SJCRH30 (cell line): ENCODE data around the gene F7. TPM values are rescaled to one million over a fixed set of nuclear protein-coding genes. Genes with fewer than 3 reads are reported as not detected.
A peak's percentile ranks its signal among the peaks of the same experiment; 100 is the strongest.
"Not testable (repeated sequence)": the region's sequence is repeated elsewhere in the genome, so short reads cannot be mapped to it uniquely, and the experiment has no call there.

Experiments
- DNase-seq, 2 experiments: peaks; one replicate each; pipeline ENCODE4 v3.0.0-alpha.2; 2015 to 2020
- H3K27ac ChIP-seq: fragments of 250-450 bp; sonication (Bioruptor Pico); 2 replicates; pipeline ENCODE4 v1.5.1; 2020; ENCODE audit warnings: mild to moderate bottlenecking, moderate library complexity
- H3K27me3 ChIP-seq: fragments of 250-450 bp; sonication (Bioruptor Pico); 2 replicates; pipeline ENCODE4 v1.5.1; 2020; ENCODE audit warnings: mild to moderate bottlenecking, moderate library complexity
- H3K36me3 ChIP-seq: fragments of 250-450 bp; sonication (Bioruptor Pico); 2 replicates; pipeline ENCODE4 v1.5.1; 2020; ENCODE audit warnings: mild to moderate bottlenecking, moderate library complexity
- H3K4me1 ChIP-seq: fragments of 250-450 bp; sonication (Bioruptor Pico); 2 replicates; pipeline ENCODE4 v1.5.1; 2020; ENCODE audit warnings: mild to moderate bottlenecking, moderate library complexity
- H3K4me3 ChIP-seq: fragments of 250-450 bp; sonication (Bioruptor Pico); 2 replicates; pipeline ENCODE4 v1.5.1; 2020; ENCODE audit warnings: mild to moderate bottlenecking, moderate library complexity
- H3K9me3 ChIP-seq: fragments of 250-450 bp; sonication (Bioruptor Pico); replicated peaks from 2 replicates; pipeline ENCODE4 v1.5.1; 2020; ENCODE audit warnings: mild to moderate bottlenecking, moderate library complexity
- total RNA-seq: library from RNA; depleted of rRNA; stranded (reverse); fragments of >200 nt; shearing (Covaris generic); gene quantifications from 2 replicates; pipeline ENCODE4 v1.2.3, GENCODE V29; 2014

Gene F7
- total RNA-seq, 1 experiment from 2014 or later: not detected

DNA sequence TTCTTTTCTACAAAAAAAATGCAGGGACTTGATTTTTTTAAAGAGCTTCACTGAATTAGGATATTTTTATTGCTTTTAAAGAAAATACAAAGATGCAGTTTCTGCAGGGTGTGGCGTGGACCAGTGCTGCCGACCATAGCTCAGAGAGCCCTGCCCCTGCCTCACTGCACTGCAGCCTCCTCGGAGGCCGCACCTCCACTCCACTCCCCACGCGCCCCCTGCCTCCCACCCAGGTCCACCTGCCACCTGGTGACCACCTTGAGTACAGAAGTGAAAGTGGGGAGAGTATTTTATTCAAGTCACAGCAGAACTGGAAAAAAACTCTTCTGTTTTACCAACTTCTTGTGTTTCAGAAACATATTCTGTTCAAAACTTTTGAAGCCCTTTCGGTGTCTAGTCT is 7.9 kb upstream of the F7 start:
- Histone ChIP-seq H3K4me1 (0 out of 2 replicates have a peak, but pooled peaks cover 2% of the 10 kb centered on the region), H3K9me3 (no peaks in the 10 kb centered on the region), H3K27ac (peak overlapping the region; percentile 49; the same call in 1 of the 2 replicates), H3K36me3 (no peaks in the 10 kb centered on the region), H3K27me3 (no peaks in the 10 kb centered on the region; the same call in 1 of the 2 replicates), H3K4me3 (peak overlapping the region; percentile 37)
- no peak for DNase-seq

- no peaks in the 10 kb centered on the region for H3K36me3 ChIP-seq
- no peaks in the 10 kb centered on the region; the same call in 1 of the 2 replicates for H3K27me3 ChIP-seq
- no peaks in the 10 kb centered on the region for H3K9me3 ChIP-seq
- H3K27ac ChIP-seq: peak overlapping the region; percentile 49
- 0 out of 2 replicates have a peak, but pooled peaks cover 2% of the 10 kb centered on the region for H3K4me1 ChIP-seq
- H3K4me3 ChIP-seq: peak overlapping the region; percentile 37
- DNase-seq: peak; percentile 82 to 84
Observed at GRCh38 chr13:113098162-113098732, 7.3 kb upstream of the F7 start.

GRCh38 chr13:113099142-113099541 is 6.4 kb upstream of the F7 start:
- no peak for DNase-seq
- H3K4me3 ChIP-seq: no peak overlapping the region; the same call in 1 of the 2 replicates
- no peaks in the 10 kb centered on the region for H3K36me3 ChIP-seq
- no peaks in the 10 kb centered on the region for H3K9me3 ChIP-seq
- no peaks in the 10 kb centered on the region; the same call in 1 of the 2 replicates for H3K27me3 ChIP-seq
- no peak overlapping the region for H3K27ac ChIP-seq
- 0 out of 2 replicates have a peak, but pooled peaks cover 2% of the 10 kb centered on the region for H3K4me1 ChIP-seq

GRCh38 chr13:113102302-113102701 is 3.3 kb upstream of the F7 start:
- not testable (repeated sequence) for DNase-seq, H3K27ac ChIP-seq, H3K36me3 ChIP-seq, H3K4me1 ChIP-seq, H3K9me3 ChIP-seq, H3K27me3 ChIP-seq, H3K4me3 ChIP-seq

DNA sequence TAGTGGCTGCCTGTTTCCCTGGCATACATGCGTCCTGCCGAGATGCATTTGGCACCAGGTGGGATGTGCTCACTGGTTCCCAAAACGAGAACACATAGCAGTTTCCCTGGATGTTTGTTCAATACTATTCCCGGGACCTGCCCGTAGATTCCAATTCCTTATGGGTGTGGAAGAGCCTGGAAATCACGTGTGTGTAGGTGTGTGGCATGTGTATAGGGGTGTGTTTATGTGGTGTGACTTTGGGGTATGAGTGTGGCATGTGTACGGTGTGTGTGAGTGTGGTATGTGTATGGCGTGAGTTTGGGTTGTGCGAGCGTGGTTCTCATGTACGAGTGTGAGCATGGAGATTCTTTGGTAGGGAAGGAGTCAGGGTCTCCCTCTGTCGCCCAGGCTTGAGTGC is 2.9 kb upstream of the F7 start:
- no peaks in the 10 kb centered on the region for H3K36me3 ChIP-seq
- no peaks in the 10 kb centered on the region for H3K9me3 ChIP-seq
- 0 out of 2 replicates have a peak, but pooled peaks cover 2% of the 10 kb centered on the region for H3K4me1 ChIP-seq
- no peaks in the 10 kb centered on the region; the same call in 1 of the 2 replicates for H3K27me3 ChIP-seq
- no peak for DNase-seq
- no peak overlapping the region for H3K27ac ChIP-seq
- no peak overlapping the region for H3K4me3 ChIP-seq

GRCh38 chr13:113103646-113104045 is 1.9 kb upstream of the F7 start:
- no peaks in the 10 kb centered on the region; the same call in 1 of the 2 replicates for H3K27me3 ChIP-seq
- 0 out of 2 replicates have a peak, but pooled peaks cover 1% of the 10 kb centered on the region for H3K4me1 ChIP-seq
- H3K27ac ChIP-seq: no peak overlapping the region
- no peaks in the 10 kb centered on the region for H3K36me3 ChIP-seq
- H3K4me3 ChIP-seq: no peak overlapping the region
- no peak for DNase-seq
- no peaks in the 10 kb centered on the region for H3K9me3 ChIP-seq

DNA sequence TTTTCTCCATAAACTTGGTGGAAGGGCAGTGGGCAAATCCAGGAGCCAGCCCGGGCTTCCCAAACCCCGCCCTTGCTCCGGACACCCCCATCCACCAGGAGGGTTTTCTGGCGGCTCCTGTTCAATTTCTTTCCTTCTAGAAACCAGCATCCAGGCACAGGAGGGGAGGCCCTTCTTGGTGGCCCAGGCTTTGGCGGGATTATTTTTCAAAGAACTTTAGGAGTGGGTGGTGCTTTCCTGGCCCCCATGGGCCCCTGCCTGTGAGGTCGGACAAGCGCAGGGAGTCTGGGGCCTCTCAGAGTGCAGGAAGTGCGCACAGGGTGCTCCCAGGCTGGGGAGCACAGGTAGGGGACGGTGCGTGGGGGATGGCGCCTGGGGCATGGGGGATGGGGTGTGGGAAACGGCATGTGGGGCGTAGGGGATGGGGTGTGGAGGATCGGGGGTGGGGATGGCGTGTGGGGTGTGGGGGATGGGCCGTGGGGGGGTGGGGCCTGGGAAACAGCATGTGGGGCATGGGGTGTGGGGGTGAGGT is 396 bp downstream of the F7 start:
- Histone ChIP-seq H3K36me3 (no peaks in the 10 kb centered on the region), H3K4me3 (no peak overlapping the region), H3K27ac (no peak overlapping the region), H3K4me1 (no peaks in the 10 kb centered on the region), H3K9me3 (no peaks in the 10 kb centered on the region), H3K27me3 (no peaks in the 10 kb centered on the region)
- no peak for DNase-seq

DNA sequence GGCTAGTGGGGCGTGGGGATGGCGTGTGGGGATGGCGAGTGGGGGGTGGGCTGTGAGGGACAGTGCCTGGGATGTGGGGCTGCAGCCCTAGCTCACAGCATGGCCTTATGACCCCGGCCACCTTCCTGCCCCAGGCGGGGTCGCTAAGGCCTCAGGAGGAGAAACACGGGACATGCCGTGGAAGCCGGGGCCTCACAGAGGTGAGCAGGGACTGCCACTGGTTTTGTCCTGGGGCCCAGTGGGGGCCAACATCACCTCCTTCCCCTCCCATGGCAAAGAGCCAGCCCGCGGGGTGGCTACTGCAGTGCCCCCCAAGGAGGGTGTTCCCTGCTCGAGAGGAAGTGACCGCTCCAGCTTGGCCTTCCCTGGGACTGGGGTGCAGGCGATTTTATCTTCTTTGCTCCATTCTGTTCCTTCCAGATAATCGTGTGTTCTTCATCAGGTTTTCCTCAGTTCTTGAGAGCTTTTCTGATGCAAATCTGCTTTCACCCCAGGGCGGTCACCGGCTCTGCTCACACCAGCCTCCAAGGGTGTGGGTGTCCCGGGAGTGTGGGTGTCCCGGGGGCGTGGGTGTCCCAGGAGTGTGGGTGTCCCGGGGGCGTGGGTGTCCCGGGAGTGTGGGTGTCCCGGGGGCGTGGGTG is 1.2 kb downstream of the F7 start:
- no peak for DNase-seq
- Histone ChIP-seq H3K27ac (no peak overlapping the region), H3K9me3 (no peaks in the 10 kb centered on the region), H3K27me3 (no peaks in the 10 kb centered on the region), H3K4me1 (no peaks in the 10 kb centered on the region), H3K36me3 (no peaks in the 10 kb centered on the region), H3K4me3 (no peak overlapping the region)

DNA sequence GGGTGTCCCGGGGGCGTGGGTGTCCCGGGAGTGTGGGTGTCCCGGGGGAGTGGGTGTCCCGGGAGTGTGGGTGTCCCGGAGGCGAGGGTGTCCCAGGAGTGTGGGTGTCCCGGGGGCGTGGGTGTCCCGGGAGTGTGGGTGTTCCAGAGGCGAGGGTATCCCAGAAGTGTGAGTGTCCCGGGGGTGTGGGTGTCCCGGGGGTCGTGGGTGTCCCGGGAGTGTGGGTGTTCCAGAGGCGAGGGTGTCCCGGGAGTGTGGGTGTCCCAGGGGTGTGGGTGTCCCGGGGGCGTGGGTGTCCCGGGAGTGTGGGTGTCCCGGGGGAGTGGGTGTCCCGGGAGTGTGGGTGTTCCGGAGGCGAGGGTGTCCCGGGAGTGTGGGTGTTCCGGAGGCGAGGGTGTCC is 2.9 kb downstream of the F7 start:
- H3K4me1 ChIP-seq, H3K27me3 ChIP-seq, H3K9me3 ChIP-seq, H3K27ac ChIP-seq, H3K4me3 ChIP-seq, DNase-seq, H3K36me3 ChIP-seq: not testable (repeated sequence)

DNA sequence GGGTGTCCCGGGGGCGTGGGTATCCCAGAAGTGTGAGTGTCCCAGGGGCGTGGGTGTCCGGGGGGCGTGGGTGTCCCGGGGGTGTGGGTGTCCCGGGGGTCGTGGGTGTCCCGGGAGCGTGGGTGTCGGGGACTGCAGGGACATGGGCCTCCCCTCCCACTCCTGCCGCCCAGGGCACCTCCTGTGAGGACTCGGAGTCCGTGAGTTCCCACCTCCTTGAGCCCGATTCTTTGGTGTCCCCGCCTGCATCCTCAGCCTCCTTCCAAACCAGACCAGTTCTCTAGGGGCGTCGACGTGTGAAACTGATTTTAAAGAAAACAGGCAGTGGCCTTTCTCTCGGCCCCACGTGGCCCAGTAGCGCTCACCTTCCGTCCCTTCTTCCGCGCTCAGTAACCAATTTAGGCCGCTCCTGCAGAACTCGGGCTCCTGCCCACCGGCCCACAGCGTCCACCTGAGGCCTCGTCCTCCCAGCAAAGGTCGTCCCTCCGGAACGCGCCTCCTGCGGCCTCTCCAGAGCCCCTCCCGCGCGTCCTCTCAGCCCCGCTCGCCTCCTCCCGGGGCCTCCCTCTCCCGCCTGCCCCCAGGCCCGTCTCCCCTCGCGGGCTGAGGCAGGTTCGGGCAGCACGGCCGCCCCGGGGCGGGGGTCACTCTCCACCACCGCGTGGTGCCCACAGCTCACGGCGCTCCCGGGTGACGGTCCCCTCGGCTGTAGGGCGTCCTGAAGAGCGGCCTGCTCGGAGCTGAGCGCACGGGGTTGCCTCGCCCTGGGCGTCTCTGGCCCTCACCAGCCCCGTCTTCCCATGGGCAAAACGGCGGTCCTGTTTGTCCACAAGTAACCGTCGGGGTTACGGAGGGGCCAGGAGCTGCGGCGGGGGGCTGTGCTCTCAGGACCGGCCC is 3.8 kb downstream of the F7 start:
- no peak for DNase-seq
- Histone ChIP-seq H3K9me3 (no peaks in the 10 kb centered on the region), H3K27me3 (no peaks in the 10 kb centered on the region), H3K36me3 (no peaks in the 10 kb centered on the region), H3K27ac (no peak overlapping the region), H3K4me1 (no peaks in the 10 kb centered on the region), H3K4me3 (no peak overlapping the region)

DNA sequence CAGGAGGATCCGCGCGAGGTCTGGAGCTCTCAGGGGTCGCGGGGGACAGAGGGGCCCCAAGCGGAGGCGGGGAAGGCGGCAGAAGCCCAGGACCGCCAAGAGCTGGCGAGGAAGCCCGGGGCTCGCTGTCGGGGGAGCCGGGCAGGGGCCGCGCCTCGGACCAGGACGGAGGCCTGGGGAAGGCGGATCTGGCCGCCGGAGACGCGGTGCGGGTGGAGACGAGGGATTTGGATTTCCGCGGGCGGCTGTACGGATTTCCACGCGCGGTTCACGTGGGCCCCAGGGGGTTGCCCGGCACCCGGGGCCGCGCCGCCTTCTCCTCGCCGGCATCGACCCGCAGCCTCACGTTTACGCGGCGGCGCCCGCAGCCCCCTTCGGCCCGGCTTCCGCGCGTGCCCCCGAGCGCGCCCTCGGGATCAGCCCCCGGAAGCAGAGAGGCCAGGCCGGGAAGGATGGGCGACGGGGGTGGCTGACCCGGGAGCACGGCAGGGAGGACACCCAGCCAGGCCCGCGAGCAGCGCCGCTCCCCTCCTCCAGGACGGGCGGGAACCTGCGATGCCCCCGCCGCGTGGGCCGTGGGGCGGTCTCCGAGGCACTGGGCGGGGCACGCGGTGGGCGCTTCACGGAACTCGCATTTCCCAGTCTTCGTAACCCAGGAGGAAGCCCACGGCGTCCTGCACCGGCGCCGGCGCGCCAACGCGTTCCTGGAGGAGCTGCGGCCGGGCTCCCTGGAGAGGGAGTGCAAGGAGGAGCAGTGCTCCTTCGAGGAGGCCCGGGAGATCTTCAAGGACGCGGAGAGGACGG is 4.7 kb downstream of the F7 start:
- no peaks in the 10 kb centered on the region for H3K36me3 ChIP-seq
- H3K4me1 ChIP-seq: no peaks in the 10 kb centered on the region
- H3K27me3 ChIP-seq: no peaks in the 10 kb centered on the region
- no peaks in the 10 kb centered on the region for H3K9me3 ChIP-seq
- H3K27ac ChIP-seq: no peak overlapping the region
- H3K4me3 ChIP-seq: no peak overlapping the region
- no peak for DNase-seq

DNA sequence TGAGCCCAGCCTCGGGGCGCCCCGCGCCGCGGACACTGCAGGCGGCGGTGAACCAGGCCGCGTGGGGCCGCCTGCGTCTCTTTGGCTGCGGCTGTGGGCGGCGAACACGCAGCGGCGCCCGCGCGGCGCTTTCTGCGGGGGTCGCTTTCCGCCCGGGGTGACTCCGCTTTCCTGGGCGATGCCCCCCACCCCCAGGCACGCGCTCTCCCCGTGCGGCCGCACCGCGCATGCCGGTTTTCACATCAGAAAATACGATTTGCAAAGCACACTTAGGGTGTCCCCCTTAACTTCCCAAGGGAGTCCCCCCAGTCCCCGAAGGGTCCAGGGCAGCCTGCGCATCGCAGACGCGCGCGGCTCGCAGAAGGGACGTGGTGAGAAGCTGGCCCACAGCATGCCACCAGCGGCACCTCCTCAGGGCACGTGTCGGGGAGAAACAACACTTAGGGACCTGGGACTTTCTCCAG is 5.3 kb downstream of the F7 start:
- Histone ChIP-seq H3K36me3 (no peaks in the 10 kb centered on the region), H3K27me3 (no peaks in the 10 kb centered on the region), H3K9me3 (no peaks in the 10 kb centered on the region), H3K4me3 (no peak overlapping the region), H3K4me1 (no peaks in the 10 kb centered on the region), H3K27ac (no peak overlapping the region)
- DNase-seq: no peak

DNA sequence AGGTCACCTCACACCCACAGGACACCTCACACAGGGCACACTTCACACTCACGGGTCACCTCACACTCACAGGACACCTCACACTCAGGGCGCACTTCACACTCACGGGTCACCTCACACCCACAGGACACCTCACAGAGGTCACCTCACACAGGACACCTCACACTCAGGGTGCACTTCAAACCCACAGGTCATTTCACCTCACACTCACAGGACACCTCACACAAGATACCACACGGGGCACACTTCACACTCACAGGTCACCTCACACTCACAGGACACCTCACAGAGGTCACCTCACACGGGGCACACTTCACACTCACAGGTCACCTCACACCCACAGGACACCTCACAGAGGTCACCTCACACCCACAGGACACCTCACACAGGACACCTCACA is 6.2 kb downstream of the F7 start:
- H3K27ac ChIP-seq, H3K4me3 ChIP-seq, DNase-seq, H3K27me3 ChIP-seq, H3K36me3 ChIP-seq, H3K9me3 ChIP-seq, H3K4me1 ChIP-seq: not testable (repeated sequence)

DNA sequence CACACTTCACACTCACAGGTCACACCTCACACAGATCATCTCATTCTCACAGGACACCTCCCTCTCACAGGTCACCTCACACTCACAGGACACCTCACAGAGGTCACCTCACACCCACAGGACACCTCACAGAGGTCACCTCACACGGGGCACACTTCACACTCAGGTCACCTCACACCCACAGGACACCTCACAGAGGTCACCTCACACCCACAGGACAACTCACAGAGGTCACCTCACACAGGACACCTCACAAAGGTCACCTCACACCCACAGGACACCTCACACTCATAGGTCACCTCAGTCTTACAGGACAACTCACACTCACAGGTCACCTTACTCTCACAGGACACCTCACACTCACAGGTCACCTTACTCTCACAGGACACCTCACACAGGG is 6.9 kb downstream of the F7 start:
- not testable (repeated sequence) for H3K4me3 ChIP-seq, H3K27me3 ChIP-seq, DNase-seq, H3K36me3 ChIP-seq, H3K4me1 ChIP-seq, H3K9me3 ChIP-seq, H3K27ac ChIP-seq
